Measurements from ENCODE around the gene WDR88.
A peak's percentile ranks its signal among the peaks of the same experiment; 100 is the strongest.
"Not testable (repeated sequence)": the region's sequence is repeated elsewhere in the genome, so short reads cannot be mapped to it uniquely, and the experiment has no call there.

WDR88 gene

GRCh38 chr19:33159893-33160292 is 28.0 kb downstream of the WDR88 start:
- DNase-seq (ENCODE audit: low spot score in 2 of 2) (no peak), ATAC-seq (replicated peaks; ENCODE audit: extremely low read depth, poor library complexity, severe bottlenecking) (no peak)
- Mint-ChIP-seq H3K9me3 (no peaks in the 10 kb centered on the region), H3K4me3 (peak overlapping the region; percentile 65), H3K36me3 (ENCODE audit: insufficient read depth) (peaks cover 6% of the 10 kb centered on the region), H3K27me3 (no peaks in the 10 kb centered on the region), H3K27ac (ENCODE audit: low read depth) (peak overlapping the region; percentile 83), H3K4me1 (peaks cover 40% of the 10 kb centered on the region)

GRCh38 chr19:33161201-33161600 is 29.3 kb downstream of the WDR88 start:
- H3K36me3 Mint-ChIP-seq (ENCODE audit: insufficient read depth), result peaks cover 6% of the 10 kb centered on the region
- H3K4me3 Mint-ChIP-seq, result no peak overlapping the region
- no peaks in the 10 kb centered on the region for H3K27me3 Mint-ChIP-seq
- DNase-seq (ENCODE audit: low spot score in 2 of 2) (no peak), ATAC-seq (replicated peaks; ENCODE audit: extremely low read depth, poor library complexity, severe bottlenecking) (no peak)
- no peaks in the 10 kb centered on the region for H3K9me3 Mint-ChIP-seq
- peaks cover 42% of the 10 kb centered on the region for H3K4me1 Mint-ChIP-seq
- peak overlapping the region; percentile 83 for H3K27ac Mint-ChIP-seq (ENCODE audit: low read depth)

- ATAC-seq (replicated peaks; ENCODE audit: extremely low read depth, poor library complexity, severe bottlenecking) (no peak), DNase-seq (ENCODE audit: low spot score in 2 of 2) (no peak)
- Mint-ChIP-seq H3K9me3 (no peaks in the 10 kb centered on the region), H3K4me3 (no peak overlapping the region), H3K4me1 (peaks cover 34% of the 10 kb centered on the region), H3K27me3 (no peaks in the 10 kb centered on the region), H3K27ac (ENCODE audit: low read depth) (no peak overlapping the region), H3K36me3 (ENCODE audit: insufficient read depth) (peaks cover 6% of the 10 kb centered on the region)
Observed at GRCh38 chr19:33163481-33163880, 31.6 kb downstream of the WDR88 start.

- H3K27ac Mint-ChIP-seq (ENCODE audit: low read depth); DNase-seq (ENCODE audit: low spot score in 2 of 2); ATAC-seq (replicated peaks; ENCODE audit: extremely low read depth, poor library complexity, severe bottlenecking); H3K27me3 Mint-ChIP-seq; H3K9me3 Mint-ChIP-seq; H3K4me3 Mint-ChIP-seq; H3K36me3 Mint-ChIP-seq (ENCODE audit: insufficient read depth): not testable (repeated sequence)
- peaks cover 27% of the 10 kb centered on the region for H3K4me1 Mint-ChIP-seq
Observed at GRCh38 chr19:33166037-33166436, 34.1 kb downstream of the WDR88 start.

GRCh38 chr19:33167438-33167837 is 35.5 kb downstream of the WDR88 start:
- ATAC-seq (replicated peaks; ENCODE audit: extremely low read depth, poor library complexity, severe bottlenecking), result no peak
- no peaks in the 10 kb centered on the region for H3K9me3 Mint-ChIP-seq
- peaks cover 22% of the 10 kb centered on the region for H3K4me1 Mint-ChIP-seq

GRCh38 chr19:33168528-33168927 is 36.6 kb downstream of the WDR88 start:
- DNase-seq (ENCODE audit: low spot score in 2 of 2) (no peak), ATAC-seq (replicated peaks; ENCODE audit: extremely low read depth, poor library complexity, severe bottlenecking) (no peak)
- Mint-ChIP-seq H3K4me1 (peaks cover 26% of the 10 kb centered on the region), H3K4me3 (no peak overlapping the region), H3K27ac (ENCODE audit: low read depth) (no peak overlapping the region), H3K27me3 (no peaks in the 10 kb centered on the region), H3K9me3 (no peaks in the 10 kb centered on the region), H3K36me3 (ENCODE audit: insufficient read depth) (no peaks in the 10 kb centered on the region)

More at GRCh38 chr19:33167438-33167837, 35.5 kb downstream of the WDR88 start:
- Mint-ChIP-seq H3K36me3 (ENCODE audit: insufficient read depth) (no peaks in the 10 kb centered on the region), H3K27ac (ENCODE audit: low read depth) (no peak overlapping the region), H3K27me3 (no peaks in the 10 kb centered on the region), H3K4me3 (no peak overlapping the region)
- no peak for DNase-seq (ENCODE audit: low spot score in 2 of 2)

GRCh38 chr19:33171222-33171795 is 39.4 kb downstream of the WDR88 start:
- H3K36me3 Mint-ChIP-seq (ENCODE audit: insufficient read depth), result peaks cover 11% of the 10 kb centered on the region
- no peak for ATAC-seq (replicated peaks; ENCODE audit: extremely low read depth, poor library complexity, severe bottlenecking)
- no peaks in the 10 kb centered on the region for H3K9me3 Mint-ChIP-seq
- peaks cover 35% of the 10 kb centered on the region for H3K4me1 Mint-ChIP-seq
- H3K4me3 Mint-ChIP-seq, result no peak overlapping the region
- peaks cover under 1% of the 10 kb centered on the region for H3K27me3 Mint-ChIP-seq
- no peak overlapping the region for H3K27ac Mint-ChIP-seq (ENCODE audit: low read depth)
- DNase-seq (ENCODE audit: low spot score in 2 of 2), result no peak

- Mint-ChIP-seq H3K4me3 (no peak overlapping the region), H3K27me3 (peaks cover 7% of the 10 kb centered on the region), H3K27ac (ENCODE audit: low read depth) (no peak overlapping the region), H3K4me1 (peaks cover 42% of the 10 kb centered on the region), H3K9me3 (no peaks in the 10 kb centered on the region), H3K36me3 (ENCODE audit: insufficient read depth) (peaks cover 18% of the 10 kb centered on the region)
- ATAC-seq (replicated peaks; ENCODE audit: extremely low read depth, poor library complexity, severe bottlenecking) (no peak), DNase-seq (ENCODE audit: low spot score in 2 of 2) (no peak)
Observed at GRCh38 chr19:33171916-33172359, 40.0 kb downstream of the WDR88 start.

GRCh38 chr19:33174186-33174585 is 42.3 kb downstream of the WDR88 start:
- H3K4me1 Mint-ChIP-seq, result peaks cover 51% of the 10 kb centered on the region
- H3K27ac Mint-ChIP-seq (ENCODE audit: low read depth), result no peak overlapping the region
- ATAC-seq (replicated peaks; ENCODE audit: extremely low read depth, poor library complexity, severe bottlenecking) (no peak), DNase-seq (ENCODE audit: low spot score in 2 of 2) (no peak)
- H3K9me3 Mint-ChIP-seq, result no peaks in the 10 kb centered on the region
- H3K27me3 Mint-ChIP-seq, result peaks cover 10% of the 10 kb centered on the region
- peaks cover 30% of the 10 kb centered on the region for H3K36me3 Mint-ChIP-seq (ENCODE audit: insufficient read depth)
- no peak overlapping the region for H3K4me3 Mint-ChIP-seq

- Mint-ChIP-seq H3K9me3 (no peaks in the 10 kb centered on the region), H3K36me3 (ENCODE audit: insufficient read depth) (peaks cover 30% of the 10 kb centered on the region), H3K27ac (ENCODE audit: low read depth) (peak overlapping the region; percentile 100), H3K4me1 (peaks cover 55% of the 10 kb centered on the region), H3K4me3 (peak overlapping the region; percentile 94), H3K27me3 (peaks cover 10% of the 10 kb centered on the region)
- ATAC-seq (replicated peaks; ENCODE audit: extremely low read depth, poor library complexity, severe bottlenecking), result no peak
- DNase-seq (ENCODE audit: low spot score in 2 of 2), result no peak
Observed at GRCh38 chr19:33175156-33175782, 43.4 kb downstream of the WDR88 start.

GRCh38 chr19:33175886-33176669 is 44.2 kb downstream of the WDR88 start:
- H3K4me3 Mint-ChIP-seq, result peak overlapping the region; percentile 94
- peak; percentile 3 for ATAC-seq (replicated peaks; ENCODE audit: extremely low read depth, poor library complexity, severe bottlenecking)

GRCh38 chr19:33176670-33177416 is 44.9 kb downstream of the WDR88 start:
- peak overlapping the region; percentile 94 for H3K4me3 Mint-ChIP-seq
- H3K4me1 Mint-ChIP-seq, result peaks cover 57% of the 10 kb centered on the region
- H3K27ac Mint-ChIP-seq (ENCODE audit: low read depth), result peak overlapping the region; percentile 100
- no peaks in the 10 kb centered on the region for H3K9me3 Mint-ChIP-seq
- H3K27me3 Mint-ChIP-seq, result peaks cover 10% of the 10 kb centered on the region
- ATAC-seq (replicated peaks; ENCODE audit: extremely low read depth, poor library complexity, severe bottlenecking) (peak; percentile 80), DNase-seq (ENCODE audit: low spot score in 2 of 2) (peak; percentile 99 to 100)
- H3K36me3 Mint-ChIP-seq (ENCODE audit: insufficient read depth), result peaks cover 30% of the 10 kb centered on the region

More at GRCh38 chr19:33175886-33176669, 44.2 kb downstream of the WDR88 start:
- Mint-ChIP-seq H3K27me3 (peaks cover 10% of the 10 kb centered on the region), H3K9me3 (no peaks in the 10 kb centered on the region), H3K27ac (ENCODE audit: low read depth) (peak overlapping the region; percentile 100), H3K36me3 (ENCODE audit: insufficient read depth) (peaks cover 30% of the 10 kb centered on the region), H3K4me1 (peaks cover 57% of the 10 kb centered on the region)
- no peak for DNase-seq (ENCODE audit: low spot score in 2 of 2)

Data from central memory CD8-positive, alpha-beta T cell (primary cell).